GM19193 (cell line): ENCODE results near the gene AFAP1L2.

Source experiments
- POLR2A ChIP-seq: IDR thresholded peaks from 4 replicates; pipeline ENCODE4 v1.6.1; 2011; ENCODE audit not compliant: insufficient read depth, insufficient read length; ENCODE audit errors: extremely low read depth

The AFAP1L2 gene

DNA sequence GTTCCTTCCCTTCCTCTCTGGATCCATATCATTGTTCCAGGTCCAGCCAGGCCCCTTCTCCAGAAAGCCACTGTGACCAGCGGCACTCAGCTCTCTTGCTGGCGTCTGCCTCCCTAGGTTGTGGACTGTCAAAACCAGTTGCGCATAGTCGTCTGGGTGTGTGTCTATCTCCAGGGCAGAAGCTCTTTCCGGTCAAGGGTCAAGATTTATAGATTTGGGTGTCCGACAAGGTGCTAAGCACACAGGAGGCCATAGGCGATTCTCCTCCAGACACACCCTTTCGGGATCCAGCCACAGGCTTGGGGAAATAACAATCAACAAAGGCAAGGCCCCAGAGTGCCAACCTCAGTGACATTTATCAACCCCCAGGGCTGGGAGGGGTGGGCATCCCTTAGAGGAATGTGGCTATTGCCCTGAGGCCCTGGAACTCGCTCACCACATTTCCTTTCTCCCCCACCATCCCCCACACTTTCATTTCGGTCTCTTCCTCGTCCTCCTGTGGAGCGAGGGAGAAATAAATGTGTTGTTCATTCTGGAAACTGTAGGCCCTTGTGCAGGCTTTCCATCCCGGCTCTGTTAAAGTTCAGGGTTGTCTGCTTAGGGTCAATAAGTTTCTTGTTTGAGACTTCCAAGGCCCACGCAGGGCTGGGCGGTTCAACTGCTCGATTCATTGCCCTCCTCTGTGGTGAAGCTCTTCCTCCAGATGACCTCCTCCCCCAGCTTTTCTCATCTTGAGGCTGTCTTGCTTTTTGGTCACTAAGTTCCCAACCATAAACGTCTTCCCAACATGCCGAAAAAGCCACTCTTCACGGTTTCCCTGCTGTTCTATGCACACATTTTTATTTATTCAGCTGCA is 57.9 kb downstream of the AFAP1L2 start:
- TF ChIP-seq POLR2A = no peak

DNA sequence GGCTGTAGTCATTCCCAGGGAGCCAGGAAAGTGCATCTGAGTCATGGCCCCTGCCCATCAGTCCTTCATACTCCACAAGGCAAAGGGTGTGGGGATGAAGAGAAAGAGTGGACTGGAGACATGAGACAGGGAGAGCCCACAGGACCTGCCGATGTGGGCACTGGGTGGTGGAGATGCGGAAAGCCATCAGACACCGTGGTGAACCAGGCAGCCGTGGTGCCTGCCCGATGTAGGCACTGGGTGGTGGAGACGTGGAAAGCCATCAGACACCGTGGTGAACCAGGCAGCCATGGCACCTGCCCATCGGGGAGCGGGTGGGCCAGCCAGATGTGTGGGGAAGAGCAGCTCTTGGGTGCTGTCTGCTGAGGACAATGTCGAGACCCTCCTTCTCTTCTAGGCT is 58.6 kb downstream of the AFAP1L2 start:
- TF ChIP-seq POLR2A = no peak

DNA sequence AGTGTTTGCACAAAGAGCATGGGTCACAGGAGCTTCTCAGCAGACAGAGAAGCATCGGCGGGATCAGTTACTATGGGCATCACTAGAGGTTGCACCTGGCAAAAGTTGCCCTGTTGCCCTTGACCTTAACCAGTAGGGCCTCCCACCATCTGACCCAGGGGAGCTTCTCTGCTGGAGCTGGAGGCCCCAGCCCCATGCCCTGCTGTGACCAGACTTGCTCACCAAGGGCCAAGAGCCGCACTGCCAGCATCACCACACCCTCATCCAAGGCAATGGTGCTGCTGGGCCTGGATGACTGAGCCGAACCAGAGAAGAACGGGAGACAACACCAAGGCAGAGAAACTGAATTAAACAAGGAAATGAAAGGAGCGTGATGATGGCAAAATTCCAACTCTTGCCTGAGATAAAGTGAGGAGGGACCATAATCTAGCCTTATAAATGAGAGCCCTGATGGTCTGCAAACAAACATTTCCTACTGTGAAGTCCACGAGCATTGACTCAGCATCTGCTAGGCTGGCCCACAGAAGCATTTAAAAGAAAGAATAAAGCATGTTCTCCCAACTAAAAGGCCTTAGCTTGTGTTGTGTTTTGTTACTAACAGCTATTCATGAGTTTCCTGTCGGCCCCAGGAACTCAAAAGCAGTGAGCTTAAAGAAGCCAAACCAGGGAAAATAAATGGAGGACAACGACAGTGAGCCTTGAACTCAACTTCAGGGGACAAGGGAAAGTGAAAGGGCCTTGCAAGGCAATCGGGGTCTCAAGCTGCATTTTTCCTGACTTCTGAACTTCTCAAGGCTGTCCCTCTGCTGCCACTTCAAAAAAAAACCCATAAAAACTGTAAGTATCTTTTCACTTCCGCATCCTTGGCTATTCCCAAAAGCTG is 60.4 kb downstream of the AFAP1L2 start:
- no peak for TF ChIP-seq POLR2A

DNA sequence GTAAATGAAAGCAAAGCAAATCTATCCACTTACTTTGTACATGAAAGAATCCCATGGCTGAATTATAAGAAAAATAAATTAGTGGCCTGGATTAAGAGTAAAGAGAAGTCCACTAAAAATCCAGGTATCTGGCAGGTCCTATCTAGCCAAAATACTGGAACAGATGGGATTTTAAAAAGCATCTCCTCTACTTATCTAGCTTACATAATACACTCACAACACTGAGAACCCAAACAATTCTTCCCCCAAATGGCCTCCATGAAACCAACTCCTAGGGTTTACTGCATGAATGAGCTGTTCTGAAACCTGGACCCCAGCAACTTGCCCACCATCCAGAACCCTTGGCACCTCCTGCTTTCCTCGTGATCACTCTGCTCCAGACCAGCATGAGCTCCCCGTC is 61.3 kb downstream of the AFAP1L2 start:
- TF ChIP-seq POLR2A = no peak

DNA sequence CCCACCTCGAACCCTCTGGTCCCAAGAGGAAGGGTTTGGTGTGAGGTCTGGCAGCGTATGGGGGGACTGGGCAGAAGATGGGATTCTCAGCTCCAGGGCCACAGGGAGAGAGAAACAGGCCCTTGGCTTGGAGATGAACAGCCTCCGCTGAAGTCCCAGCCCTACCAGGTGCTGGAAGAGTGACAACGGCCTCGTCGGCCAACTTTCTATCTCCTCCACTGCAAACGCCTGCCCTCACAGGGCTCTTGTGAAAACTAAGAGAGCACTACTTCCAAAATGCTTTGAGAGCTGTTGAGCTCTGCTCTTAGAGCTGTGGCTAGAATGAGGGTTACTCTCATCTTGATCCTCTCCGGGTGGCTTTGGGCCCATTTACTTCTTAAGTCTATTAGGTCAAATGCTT is 63.5 kb downstream of the AFAP1L2 start:
- TF ChIP-seq POLR2A = no peak

DNA sequence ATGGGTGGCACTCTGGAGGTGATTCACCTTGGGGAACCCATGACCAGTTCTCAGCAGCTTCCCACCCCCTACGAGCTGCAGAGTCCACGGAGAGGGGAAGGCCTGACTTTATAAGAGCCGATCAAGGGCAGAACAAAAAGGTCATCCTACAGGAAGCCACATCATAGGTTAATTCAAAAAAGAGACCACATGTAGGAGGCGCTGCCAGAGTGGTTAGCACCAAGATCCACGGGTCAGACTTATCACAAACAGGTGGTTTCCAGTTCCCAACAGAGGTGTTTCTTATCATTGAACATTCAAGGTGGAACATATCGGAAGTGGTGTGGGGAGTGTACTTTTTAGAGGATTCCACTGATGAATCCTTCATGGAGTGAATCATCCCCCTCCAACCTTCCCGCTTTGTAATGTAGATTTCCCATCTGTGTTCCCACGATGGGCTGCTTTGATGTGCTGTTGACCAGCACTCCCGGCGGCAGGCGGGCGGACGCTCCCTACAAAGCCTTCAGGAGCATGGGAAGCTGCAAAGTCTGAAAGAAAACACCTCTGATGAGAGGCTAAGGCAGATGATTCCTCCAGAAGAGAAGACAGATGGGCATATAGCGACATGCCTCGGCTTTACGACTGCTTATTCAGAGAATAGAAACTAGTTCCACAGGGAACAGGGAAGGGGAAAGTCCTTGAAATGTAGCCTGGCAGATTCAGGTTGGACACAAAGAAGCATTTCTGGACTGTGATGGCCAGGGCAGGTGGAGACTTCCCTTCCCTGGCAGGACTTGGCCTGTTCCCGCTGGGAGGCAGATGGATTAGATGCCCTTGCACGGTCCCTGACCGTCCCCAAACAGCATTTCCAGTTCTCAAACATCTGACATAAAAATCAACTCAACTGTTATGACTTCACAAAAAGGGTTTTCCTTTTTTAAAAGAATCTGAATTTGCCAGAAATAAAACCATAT is 66.5 kb downstream of the AFAP1L2 start:
- no peak for TF ChIP-seq POLR2A

DNA sequence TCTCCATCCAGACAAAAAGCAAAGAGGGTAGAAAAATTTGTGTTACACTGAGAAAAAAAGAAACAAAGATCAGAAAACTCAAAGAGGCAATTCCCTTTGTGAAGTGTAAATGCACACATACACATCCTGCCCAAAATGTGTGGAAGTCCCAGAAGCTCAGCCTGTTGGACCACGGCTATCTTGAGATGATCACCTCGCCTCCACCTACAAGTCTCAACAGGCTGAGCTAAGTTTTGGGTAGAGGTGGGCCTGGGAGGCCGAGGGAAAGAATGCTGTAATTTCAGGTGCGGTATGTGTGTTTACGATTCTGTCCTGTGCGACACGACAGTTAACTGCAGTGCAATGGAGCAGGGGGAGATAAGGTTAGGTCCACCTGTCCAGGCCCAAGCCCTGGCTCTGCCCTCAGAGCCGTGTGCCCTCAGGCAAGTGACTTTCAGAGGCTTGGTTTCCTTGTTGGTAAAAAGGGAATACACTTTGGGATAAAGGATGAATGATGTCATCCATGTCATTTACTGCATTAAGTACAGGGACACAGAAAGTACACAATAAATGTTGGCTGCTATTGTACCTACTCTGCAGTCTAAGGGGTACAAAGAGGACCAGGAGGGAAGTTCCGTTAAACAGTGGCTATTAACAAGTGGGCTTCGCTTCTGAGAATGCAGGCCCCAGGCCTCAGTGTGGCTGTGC is 67.3 kb downstream of the AFAP1L2 start:
- TF ChIP-seq POLR2A = no peak

DNA sequence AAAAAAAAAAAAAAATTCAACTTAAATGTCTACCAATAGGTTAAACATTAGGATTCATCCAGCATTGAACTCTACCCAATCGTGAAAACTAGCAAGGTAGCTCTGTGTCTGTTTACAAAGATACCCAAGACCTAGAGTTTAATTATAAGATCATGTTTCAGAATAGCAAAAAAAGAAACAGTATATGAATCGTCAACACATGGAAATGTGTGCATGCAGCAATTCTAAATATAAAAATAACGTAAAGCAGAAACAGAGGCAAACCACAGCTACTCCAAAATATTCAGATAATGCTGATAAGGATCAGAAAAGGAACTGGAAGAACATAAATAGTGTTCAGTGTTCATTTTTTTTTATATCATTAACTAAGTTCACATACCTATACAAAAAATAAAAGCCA is 68.7 kb downstream of the AFAP1L2 start:
- no peak for TF ChIP-seq POLR2A

DNA sequence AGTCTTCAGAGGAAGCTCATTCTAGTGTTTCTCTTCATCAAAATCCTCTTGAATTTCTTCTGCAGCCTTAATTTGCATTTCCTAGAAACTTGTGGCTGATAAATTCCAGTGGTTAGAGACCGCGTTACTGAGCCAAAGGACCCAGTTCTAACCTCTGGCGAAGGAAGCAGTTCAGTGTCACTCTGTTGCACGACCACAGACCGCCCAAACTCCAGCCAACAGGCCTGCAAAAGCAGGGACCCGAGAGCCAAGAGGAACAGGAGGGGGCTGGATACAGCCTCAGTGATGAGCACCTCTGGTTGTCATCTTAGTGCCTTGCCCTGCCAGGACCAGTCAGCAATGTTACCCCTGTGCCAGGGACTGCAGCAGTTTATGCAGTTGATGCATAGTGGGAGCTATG is 70.0 kb downstream of the AFAP1L2 start:
- no peak for TF ChIP-seq POLR2A

DNA sequence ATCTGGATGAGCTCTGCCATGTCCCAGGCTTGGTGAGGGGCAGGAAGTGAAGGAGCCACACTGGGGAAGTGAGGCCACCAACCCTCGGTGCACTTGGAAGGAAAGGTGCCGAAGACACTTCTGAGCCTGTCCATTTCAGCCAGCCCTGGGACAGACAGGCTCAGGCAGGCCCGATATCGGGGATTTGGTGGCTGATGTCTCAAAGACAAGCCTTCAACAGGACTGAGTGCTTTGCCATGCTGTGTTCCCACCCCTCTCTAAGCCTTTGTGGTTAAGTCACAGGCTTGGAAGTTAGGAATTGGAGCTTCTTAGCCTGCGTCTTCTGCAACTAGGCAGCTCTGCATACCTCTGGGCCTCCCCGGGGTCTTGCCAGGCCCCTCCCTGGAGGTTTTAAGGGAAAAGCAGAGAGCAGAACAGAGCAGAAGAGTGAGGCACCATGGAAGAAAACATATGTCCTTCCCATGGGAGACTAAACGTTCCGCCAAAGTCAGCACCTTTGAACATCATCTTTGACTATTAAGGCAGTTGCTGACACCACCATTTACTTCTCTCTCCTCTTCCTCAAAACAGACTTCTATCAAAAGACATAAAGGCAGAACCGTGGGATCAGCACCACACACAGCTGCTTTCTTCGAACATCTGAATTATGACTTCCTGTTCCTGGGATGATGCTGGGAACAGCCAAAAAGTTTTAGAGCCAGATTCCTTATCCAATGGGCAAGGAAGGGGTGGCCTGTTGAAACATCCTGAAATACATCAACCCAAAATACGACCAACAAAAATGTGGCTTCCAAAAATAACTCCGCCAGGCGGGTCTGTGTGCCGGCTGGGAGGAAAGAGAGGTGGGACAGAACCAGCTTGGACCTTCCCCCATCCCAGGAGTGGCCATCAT is 71.8 kb downstream of the AFAP1L2 start:
- no peak for TF ChIP-seq POLR2A

DNA sequence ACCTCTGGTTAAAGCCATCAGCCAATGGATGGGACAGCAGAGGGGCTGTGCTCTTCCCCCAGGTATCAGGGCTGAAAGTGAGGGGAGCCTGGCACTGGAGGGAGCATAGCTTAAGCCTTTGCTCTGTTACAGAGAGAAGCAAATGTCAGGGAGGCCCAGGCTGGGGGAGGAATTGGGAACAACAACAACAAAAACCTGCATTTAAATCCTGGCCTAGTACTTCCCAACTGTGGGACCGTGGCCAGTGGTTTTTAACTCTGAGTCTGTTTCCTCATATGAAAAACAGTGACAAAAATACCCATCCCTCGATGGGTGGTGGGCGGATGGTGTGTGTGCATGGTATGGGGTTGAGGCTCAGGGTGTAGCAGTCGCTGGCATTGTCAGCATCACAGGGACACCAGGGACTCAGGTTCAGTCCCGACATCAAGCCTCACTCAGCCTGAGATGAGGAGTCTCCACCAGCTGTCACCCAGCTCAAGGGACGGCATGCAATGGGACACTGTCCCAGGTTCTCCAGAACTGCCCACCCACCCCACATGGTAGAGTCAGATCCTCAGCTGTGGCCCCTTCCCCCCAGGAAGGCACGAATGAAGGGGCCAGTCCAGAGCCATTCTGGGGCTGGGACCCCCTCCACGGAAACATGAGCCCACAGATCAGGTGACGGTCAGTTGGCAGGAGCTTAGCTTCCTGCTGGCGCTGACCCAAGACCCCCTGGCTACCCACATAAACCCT is 74.5 kb downstream of the AFAP1L2 start:
- TF ChIP-seq POLR2A = no peak

DNA sequence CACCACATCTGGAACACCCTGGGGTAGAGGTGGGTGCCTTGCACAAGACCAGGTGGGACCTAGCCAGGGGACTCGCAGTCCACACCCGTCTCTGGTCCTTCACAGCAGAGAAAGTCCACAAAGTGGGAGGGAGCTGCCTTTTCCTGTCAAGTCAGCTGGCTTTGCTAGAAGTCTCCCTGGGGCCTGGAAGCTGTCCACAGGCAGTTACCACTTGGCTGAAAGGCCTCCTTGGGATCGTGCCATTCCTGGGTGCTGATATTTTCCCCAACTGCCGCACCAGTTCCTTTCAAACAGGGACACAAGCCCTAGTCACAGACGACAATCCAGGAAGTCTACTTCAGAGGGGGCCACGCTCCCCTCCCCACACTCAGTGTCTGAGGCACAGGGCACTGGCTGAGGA is 75.4 kb downstream of the AFAP1L2 start:
- no peak for TF ChIP-seq POLR2A

DNA sequence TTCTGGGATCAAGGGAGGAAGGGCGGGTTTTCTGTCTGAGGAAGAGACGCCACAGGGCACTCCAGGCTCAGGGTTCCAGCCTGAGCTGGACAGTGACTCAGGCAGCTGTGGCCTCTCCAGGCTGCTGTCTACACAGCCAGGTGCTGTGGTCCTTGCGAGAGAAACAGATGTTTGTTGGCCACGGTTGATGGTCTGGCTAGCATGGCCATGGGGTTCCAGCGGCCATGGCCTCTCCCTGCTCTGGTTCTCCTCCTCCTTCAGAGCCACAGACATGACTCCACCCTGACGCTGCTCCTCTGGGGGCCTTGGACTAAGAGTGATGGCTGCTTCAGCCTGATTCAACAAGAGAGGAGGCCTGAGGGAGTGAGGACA is 75.9 kb downstream of the AFAP1L2 start:
- no peak for TF ChIP-seq POLR2A
